NCI-H524 (cell line): ENCODE data around the gene IFITM5.
"Not testable (repeated sequence)": the region's sequence is repeated elsewhere in the genome, so short reads cannot be mapped to it uniquely, and the experiment has no call there.

Experiments
- DNase-seq, 2 experiments: peaks; one replicate each; lab custom pipeline; 2025; lab: John Stamatoyannopoulos, UW

IFITM5 gene

DNA sequence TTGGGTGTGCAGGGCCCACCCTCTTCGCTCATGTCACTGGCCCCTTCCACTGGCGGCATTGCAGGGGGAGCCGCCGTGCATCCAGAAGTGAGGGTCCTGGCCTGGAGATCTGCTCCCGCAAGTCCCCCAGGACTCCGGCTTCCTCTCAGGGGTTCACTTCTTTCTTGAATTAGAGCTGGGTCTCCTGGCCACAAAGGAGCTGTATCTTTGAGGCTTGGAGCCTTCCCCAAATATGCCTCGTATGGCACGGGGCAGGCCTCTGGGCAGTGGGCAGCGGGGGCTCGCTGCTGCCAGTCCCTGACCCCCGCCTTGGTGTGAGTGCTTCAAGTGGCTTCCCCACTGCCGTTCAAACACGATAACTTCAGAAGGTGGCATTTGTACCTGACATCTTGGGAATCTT, 28.7 kb upstream of the IFITM5 start:
- DNase-seq = no peak

DNA sequence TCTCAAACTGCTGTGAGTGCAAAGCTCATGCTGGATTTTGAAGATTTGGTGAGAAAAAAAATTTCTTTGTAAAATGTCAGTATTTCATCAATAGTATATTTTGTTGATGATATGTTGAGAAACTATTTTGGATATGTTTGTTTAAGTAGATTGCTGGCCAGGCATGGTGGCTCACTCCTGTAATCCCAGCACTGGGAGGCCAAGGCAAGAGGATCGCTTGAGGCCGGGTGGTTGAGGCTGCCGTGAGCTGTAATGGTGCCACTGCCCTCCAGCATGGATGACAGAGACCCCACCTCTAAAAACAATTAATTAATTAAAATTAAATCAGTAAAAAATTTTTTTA, 28.2 kb upstream of the IFITM5 start:
- no peak for DNase-seq

DNA sequence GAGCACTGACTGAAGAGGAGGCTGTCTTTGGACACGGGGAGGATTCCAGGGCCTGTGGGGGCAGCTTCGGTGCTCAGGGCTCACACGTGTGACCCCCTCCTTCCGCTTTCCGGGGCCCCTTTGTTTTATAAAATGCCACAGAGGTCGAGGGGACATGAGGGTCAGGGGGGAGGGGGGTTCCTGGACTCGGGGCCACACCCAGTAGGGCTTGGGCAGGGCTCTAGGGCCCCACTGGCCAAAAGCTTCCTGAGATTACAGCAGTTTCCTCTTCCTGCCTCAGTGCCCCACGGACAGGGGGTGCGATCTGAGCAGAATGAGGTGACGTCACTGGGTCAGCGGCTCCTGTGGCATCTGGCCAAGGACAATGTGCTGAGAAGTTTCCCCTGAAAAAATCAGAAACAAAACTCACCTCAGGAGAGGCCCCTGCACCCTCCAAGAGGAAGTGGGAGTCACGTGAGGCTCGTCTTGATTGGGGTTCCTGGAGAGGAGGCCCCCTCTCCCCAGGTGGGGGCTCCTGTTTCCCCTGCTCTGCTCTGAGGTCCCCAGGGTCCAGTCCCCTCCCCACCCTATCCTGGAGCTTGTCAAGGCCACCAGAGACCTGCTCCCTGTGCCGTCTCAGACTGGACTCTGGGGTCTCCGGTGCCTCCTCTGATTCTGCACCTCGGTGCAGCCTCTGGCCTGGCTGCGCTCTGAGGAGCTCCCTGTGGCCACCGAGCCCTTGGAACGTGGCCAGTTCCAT, 27.7 kb upstream of the IFITM5 start:
- DNase-seq = no peak

DNA sequence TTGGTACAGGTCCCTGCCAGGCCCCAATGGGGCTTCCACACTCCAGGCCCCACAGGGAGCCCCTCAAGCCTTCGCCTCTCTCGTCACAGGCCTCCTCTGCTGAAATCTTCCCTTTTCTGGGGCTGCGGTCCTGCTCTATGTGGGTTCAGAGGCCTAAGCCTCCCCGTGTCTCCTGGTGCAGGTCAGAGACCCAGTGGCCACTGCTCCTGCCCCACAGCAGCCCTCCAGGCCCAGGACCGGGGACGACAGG, 27.2 kb upstream of the IFITM5 start:
- no peak for DNase-seq

DNA sequence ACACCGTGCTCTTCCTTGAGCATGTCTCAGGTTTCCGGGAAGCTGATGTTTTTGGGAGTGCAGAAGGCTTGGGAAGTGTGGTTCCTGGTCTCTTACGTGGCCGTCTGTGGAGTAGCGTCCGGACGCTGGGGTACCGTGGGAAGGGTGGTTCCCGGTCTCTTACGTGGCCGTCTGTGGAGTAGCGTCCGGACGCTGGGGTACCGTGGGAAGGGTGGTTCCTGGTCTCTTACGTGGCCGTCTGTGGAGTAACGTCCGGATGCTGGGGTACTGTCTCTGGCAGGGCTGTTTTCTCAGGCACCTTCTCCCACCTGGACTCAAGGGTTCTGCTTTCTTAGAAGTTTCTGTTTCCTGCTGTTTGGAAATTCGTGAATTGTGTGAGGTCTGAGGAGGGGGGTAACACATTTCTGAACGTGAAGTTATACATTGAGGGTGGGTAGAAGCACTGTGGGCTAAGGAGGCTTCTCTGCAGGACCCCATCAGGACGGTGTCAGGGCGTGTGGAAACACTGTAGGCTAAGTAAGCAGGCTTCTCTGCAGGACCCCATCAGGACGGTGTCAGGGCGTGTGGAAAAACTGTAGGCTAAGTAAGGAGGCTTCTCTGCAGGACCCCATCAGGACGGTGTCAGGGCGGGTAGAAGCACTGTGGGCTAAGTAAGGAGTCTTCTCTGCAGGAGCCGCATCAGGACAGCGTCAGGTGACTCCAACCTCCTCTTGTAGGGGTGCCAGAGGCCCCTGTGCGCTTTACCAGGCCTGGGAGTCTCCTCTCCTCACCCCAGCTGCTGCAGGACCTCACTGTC, 26.7 kb upstream of the IFITM5 start:
- no peak for DNase-seq

DNA sequence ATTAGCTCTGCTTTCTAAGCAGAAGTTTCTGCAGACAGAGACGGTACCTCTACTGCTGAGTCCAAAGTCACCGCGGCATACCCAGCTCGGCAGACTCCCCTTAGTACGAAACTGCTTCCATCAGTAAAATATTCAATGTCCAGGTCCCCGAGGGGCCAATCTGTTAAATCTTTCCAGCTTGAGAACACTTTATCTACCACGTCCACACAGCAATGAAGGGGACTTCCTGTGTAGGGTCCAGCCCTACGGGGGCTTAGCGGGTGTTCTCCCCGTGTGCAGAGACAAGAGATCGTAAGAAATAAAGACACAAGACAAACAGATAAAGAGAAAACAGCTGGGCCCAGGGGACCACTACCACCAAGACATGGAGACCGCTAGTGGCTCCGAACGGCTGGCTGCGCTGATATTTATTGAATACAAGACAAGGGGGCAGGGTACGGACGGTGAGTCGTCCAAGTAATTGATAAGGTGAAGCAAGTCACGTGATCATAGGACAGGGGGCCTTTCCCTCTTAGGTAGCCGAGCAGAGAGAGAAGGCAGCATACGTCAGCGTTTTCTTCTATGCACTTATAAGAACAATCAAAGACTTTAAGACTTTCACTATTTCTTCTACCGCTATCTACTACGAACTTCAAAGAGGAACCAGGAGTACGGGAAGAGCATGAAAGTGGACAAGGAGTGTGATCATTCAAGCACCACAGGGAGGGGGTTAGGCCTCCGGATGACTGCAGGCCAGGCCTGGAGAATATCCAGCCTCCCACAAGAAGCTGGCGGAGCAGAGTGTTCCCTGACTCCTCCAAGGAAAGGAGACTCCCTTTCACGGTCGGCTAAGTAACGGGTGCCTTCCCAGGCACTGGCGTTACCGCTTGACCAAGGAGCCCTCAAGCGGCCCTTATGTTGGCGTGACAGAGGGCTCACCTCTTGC, 25.5 kb upstream of the IFITM5 start:
- not testable (repeated sequence) for DNase-seq

DNA sequence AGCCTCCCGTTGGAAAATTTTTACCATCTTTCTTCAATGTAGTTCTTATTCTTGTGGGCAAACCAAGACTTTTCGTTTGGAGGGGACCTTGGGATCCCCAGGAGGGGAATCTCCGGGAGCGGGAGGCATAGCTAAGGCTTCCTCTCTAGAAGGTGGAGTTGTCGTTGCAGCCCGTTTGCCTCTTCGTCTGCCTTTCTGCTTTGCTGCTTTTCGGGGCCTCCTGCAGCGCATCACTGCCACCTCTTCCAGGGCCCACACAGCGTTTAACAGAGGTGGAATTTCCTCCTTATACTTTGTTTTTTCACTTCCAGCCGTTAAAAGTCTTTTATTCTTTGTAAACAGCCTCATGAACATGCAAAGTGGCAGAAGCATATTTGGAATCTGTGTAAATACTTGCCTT, 24.8 kb upstream of the IFITM5 start:
- DNase-seq = no peak

DNA sequence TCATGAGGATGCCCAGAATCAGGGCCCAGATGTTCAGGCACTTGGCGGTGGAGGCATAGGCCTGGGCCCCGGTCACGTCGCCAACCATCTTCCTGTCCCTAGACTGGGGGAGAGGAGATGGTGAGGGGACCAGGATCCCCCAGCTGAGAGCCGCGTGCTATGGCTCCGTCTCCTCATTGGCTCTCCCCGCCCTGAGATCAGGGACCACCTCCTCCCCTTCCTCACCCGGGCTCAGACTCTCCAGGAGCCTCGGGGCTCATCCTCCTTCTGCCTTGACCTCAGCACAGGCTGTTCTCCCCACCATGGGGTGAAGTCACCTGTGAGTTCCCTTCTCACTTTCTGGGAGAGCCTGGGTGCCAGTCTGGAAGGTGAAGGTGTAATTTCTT, 20.6 kb upstream of the IFITM5 start:
- DNase-seq = not testable (repeated sequence)

DNA sequence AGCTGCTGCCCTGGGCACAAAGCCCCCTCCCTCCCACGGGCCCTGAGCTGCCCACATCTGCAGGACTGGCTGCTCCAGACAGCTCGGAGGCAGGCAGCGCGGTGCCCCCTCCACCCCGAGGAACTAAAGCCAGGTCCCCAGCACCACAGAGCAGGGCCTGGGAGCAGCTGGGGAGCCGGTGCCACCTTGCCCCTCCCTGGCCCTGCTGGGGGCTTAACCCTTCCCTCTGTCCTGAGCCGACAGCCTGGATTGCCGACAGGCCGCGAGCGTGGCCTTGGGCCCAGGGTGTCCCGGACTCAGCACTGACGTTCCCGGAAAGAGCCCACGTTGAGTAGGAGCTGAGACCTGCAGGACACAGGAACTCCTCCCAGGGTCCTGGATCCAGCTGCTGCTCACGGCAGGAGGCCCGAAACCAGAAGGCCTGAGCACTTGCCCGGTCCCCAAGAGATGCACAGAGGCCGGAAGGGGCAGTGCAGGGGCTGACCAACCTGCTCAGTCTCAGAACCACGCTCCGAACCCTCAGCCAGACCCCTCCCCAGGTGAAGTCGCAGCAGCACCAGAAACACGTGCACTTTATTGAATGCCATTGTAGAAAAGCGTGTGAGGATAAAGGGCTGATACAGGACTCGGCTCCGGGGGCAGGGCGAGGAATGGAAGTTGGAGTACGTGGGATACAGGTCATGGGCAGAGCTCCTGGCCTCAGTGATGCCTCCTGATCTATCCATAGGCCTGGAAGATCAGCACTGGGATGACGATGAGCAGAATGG, 20.0 kb upstream of the IFITM5 start:
- not testable (repeated sequence) for DNase-seq

DNA sequence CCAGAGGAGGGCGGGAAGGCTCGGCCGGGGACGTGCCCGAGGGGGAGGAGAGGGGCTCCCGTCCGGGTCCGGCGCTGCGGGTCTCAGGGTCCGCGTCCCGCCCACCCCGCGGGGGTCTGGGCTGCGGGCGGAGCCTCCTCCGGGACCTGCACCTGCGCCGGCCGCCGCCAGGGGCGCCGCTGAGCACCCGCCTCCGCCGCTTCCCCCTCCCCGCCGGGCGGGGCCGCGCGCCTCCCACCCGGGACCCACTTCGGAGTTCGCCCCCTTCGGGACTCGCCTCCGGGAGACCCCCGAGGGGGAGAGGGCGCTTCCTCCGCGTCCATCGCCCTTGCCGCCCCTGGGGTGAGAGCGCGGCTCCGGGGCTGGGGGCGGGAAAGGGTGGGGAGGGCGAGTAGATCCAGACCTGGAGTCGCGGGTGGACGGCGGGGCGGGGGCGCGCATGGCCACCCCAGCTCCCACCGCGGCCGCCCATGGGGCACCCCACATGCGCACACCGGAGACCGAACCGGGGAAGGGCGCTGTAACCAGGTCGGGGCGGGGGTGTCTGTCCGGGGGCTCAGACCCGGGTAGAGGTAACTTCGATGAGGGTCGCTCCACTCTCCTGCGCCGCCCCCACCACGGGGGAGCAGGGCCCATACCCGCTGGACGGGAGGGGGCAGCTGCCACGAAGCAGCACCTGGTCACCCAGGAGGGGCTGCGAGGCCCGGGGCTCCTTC, 19.2 kb upstream of the IFITM5 start:
- not testable (repeated sequence) for DNase-seq

DNA sequence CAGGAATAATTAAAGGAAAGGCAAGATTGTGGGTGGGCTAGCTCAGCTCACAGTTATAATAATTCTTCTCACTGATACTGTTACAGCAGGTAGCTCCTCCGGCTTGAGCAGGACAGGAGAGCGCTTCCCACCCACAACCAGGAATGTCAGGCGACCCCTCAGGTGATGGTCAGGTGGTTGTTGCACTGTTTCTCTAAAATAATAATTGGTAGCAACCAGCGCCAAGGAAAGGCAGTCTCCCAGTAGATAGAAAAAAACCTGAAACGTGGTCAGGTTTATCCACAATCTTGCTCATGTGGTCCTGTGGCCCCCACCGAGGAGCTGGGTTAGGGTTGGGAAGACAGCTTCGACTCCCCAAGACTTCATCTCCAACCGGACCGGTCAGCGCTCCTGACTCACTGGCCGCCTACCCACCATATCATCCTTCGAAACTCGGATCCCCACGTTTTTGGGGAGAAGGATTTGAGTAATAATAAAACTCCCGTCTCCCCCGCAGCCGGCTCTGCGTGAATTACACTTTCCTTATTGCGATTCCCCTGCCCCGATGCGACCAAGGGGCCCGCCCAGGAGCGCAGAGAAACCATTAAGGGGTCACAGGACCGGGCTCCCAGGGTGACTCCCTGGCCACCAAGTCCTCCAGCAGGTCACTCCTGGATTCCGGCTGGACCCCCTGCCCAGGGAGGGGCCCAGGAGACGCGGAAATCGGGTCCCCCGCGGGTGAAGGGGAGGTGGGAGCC, 18.5 kb upstream of the IFITM5 start:
- not testable (repeated sequence) for DNase-seq

DNA sequence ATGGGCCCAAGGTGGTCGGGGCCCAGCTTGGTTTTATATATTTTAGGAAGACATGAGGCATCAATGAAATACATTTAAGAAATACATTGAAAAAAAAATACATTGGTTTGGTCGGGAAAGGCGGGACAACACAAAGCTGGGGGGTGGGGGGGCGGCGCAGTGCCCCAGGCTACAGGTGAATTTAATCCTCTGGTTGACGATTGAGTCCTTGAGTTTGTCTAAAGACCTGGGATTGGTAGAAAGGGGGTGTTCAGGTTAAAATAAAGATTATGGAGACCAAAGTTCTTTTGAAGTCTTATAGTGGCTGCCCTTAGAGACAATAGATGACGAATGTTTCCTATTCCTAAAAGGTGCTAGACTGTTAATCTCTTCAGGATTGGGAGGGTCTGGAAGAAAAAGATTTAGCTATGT, 17.6 kb upstream of the IFITM5 start:
- no peak for DNase-seq

DNA sequence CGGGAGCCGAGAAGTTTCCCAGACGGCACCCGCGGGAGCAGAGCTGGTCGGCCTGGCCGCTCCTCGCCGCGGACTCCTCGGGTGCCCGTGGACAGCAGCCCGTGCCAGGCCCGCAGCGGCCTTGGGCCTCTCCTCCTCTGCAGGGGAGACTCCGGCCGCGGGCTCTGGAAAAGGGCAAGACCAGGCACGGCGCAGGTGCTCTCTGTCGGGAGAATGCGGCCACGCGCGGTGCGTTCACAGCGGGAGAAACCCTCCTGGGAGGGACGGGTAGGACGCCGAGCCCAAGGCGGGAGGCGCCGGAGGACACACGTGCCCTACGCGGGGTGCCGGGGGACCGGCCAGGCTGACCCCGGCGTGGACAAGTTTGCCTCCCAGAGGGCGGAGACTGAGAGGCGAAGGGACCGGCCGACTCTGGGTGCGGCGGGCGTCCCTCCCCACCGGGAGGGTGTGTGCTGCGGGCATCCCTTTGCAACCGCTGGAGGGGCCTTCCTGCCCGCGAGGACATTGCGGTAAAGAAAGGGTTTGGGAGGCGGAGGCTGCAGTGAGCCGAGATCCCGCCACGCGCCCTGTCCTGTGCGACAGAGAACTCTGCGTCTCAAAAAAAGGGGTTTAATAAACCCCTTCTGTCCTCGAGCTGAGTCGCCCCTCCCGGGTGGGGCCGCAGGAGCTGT, 16.8 kb upstream of the IFITM5 start:
- no peak for DNase-seq

DNA sequence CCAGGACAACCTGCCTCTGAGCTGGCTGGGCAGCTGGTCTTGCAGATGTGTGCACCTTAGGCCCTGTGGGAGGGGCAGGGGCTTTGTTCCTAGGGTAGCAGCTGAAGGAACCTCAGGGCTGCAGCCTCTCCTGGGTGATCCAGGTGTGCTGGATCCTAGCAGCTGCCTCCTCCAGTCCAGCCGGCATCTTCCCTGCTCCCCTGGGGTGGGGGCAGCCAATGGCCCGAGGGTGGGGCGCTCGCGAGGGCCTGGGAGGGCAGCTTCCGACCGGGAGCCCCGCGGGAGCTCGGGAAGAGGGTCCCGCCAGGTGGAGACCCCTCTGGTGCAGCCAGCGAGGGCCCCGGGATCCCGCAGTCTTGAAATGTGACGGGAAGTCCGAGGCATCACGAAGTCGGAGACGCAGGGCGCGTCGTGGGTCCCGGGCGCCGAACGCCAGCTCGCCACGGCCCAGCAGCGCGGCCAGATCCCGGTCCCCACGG, 16.2 kb upstream of the IFITM5 start:
- DNase-seq = no peak

DNA sequence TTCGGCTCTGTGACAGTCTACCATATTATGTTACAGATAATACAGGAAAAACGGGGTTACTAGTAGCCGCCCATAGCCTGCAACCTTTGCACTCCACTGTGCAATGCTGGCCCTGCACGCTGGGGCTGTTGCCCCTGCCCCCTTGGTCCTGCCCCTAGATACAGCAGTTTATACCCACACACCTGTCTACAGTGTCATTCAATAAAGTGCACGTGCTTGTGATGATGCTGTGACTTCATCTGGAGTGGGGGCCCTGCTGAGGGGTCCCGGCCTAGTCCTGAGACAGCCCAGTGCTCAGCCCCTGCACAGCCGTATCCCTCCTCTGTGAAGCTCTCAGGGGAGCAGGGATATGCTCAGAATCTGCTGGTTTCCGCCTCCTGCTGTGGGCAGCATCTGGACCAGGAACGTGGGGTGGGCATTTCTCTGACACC, 15.7 kb upstream of the IFITM5 start:
- no peak for DNase-seq

DNA sequence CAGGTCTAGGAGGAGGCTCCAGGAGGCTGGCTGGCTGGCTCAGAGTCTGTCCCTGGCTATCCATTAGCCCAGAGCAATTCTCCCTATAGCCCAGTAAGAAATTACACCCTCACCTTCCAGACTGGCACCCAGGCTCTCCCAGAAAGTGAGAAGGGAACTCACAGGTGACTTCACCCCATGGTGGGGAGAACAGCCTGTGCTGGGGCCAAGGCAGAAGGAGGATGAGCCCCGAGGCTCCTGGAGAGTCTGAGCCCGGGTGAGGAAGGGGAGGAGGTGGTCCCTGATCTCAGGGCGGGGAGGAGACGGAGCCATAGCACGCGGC, 15.2 kb upstream of the IFITM5 start:
- not testable (repeated sequence) for DNase-seq

DNA sequence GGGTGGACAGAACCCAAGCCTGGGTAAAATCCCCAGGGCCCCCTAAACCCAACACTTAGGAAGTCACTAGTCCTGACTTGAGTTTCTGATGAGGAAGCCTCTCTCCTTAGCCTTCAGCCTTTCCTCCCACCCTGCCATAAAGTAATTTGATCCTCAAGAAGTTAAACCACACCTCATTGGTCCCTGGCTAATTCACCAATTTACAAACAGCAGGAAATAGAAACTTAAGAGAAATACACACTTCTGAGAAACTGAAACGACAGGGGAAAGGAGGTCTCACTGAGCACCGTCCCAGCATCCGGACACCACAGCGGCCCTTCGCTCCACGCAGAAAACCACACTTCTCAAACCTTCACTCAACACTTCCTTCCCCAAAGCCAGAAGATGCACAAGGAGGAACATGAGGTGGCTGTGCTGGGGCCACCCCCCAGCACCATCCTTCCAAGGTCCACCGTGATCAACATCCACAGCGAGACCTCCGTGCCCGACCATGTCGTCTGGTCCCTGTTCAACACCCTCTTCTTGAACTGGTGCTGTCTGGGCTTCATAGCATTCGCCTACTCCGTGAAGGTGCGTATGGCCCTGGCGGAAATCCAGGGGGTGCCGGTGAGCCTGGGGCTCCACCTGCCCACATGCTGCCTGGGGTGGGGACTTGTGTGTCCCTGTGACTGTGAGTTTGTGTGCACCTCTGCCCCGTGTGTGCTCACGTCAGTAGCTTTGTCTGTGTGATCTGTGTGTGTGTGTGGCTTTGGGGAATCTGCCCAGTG, 14.6 kb upstream of the IFITM5 start, which contains the start of gene IFITM1:
TSS of gene IFITM1 (plus strand) at position 254 of the 767 bp plus-strand sequence. CDS start at position 385, 131 bp downstream.
- no peak for DNase-seq

DNA sequence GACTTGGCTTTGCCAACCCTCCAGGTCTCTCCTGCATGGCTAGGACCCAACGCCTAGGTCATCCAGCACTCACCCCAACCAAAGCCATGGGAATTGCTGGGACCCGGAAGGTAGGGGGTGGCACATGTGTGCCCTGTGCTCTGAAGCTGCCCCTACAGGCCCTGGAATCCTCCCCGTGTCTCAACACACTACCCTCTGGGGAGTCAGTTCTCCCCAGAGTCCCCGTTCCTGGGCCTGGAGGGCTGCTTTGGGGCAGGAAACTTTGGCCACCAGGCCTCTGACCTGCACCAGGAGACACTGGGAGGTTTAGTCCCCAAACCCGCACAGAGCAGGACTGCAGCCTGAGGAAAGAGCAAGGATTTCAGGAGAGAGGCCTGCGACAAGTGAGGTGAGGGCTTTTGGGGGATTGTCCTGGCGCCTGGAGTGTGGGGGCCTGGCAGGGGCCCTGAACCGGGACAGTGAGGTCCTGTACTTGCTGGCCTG, 14.0 kb upstream of the IFITM5 start:
- DNase-seq = no peak
